Body of pancreas (tissue), 4 donors: ENCODE data around the gene PLA2G2C. TPM values are rescaled to one million over a fixed set of nuclear protein-coding genes. Genes with fewer than 3 reads are reported as not detected.

Experiments used
- ATAC-seq: fragments of 150-250 bp; one replicate; pipeline ENCODE4 v1.9.1; 2016
- DNase-seq, 4 donors: peaks; one replicate each; pipeline ENCODE4 v3.0.0-alpha.2; 2019
- H3K27ac ChIP-seq, 4 donors: fragments of 200-600 bp; sonication (generic); 1 replicate in 3 of 4; 2 replicates in 1 of 4; pipeline versions ENCODE4 v1.5.1 to v1.6.1; 2016 to 2019; ENCODE audit warnings: mild to moderate bottlenecking in 1 of 4, mixed read lengths in 1 of 4, moderate library complexity in 1 of 4
- H3K27me3 ChIP-seq, 2 donors: fragments of 200-600 bp; sonication (generic); one replicate each; pipeline ENCODE4 v1.6.0; 2016; ENCODE audit warnings: mild to moderate bottlenecking in 1 of 2
- H3K36me3 ChIP-seq, 2 donors: fragments of 200-600 bp; sonication (generic); replicated peaks in 1 of 2; 2 replicates each; pipeline ENCODE4 v1.5.1; 2016; ENCODE audit warnings: low read depth in 2 of 2; ENCODE audit not compliant: insufficient read depth in 1 of 2
- H3K4me1 ChIP-seq: fragments of 200-600 bp; sonication (generic); one replicate; pipeline ENCODE4 v1.6.0; 2016
- H3K4me3 ChIP-seq, 2 donors: fragments of 200-600 bp; sonication (generic); 1 replicate in 1 of 2; 2 replicates in 1 of 2; pipeline ENCODE4 v1.5.1; 2016 to 2019
- H3K9me3 ChIP-seq, 3 donors: fragments of 200-600 bp; sonication (generic); 1 replicate in 2 of 3; 2 replicates in 1 of 3; pipeline ENCODE4 v1.5.1; 2016
- POLR2A ChIP-seq, 3 donors: fragments of 450-650 bp; IDR thresholded peaks; one replicate each; pipeline ENCODE4 v1.6.1; 2016; ENCODE audit warnings: antibody characterized with exemption in 3 of 3, mild to moderate bottlenecking in 2 of 3
- WGBS, 2 donors: methylation state at CpG; one replicate each; pipeline ENCODE4 v1.1.5; 2017; 5-methylcytosine and 5-hydroxymethylcytosine counted together
- intact Hi-C: fragments of 100-400 bp; cut with DNase I; formaldehyde crosslinking; loops from one replicate; pipeline ENCODE4 v1.15.1; 2023
- total RNA-seq, 2 donors: library from RNA; depleted of rRNA; stranded (reverse); fragments of >200 nt; gene quantifications; one replicate each; pipeline ENCODE4 v1.1.0, GENCODE V29; 2016
- TF ChIP-seq, protein P1 (sequence below), 7 experiments: fragments of 450-650 bp in 4 of 7; fragments of 200-600 bp in 3 of 7; sonication (generic) in 3 of 7; IDR thresholded peaks; one replicate each; pipeline ENCODE4 v1.5.1; 2016 to 2019; ENCODE audit warnings: antibody characterized with exemption in 7 of 7

Gene PLA2G2C
- total RNA-seq, 2 donors from 2014 or later, result not detected

DNA sequence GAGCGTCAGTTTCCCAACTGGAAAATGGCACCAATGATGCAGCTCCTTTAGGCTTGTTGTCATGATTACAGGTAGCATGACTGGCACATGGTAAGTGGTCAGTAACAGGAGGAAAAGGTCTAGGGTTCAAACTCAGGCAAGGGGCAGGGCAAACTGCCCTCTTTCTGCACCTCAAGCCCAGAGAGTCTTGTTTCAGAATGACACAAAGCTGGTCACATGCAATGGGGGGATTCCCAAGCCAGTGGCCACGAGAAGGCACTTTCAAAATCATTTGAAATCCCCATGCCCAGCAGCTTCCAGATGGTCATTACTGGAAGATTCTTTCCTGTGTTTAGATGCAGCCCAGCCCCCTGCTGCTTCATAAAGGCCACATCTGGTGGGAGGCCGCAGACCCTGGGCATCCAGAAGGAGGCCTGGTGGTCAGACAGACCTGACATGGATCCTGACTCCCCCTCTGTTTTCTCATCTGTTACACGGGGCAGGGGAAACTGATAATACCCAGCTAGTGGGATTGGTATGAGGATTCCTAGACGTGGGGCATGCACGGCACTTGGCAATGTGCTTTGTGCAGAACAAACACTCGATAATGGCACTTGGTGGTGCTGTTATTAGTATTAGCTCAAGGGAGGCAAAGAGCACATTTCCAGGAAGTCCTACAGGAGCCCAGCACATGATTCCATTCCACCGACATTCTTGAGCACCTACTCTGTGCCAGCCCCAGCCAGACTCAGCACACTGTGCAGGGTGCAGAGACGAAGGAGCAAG, 60.1 kb downstream of the PLA2G2C start:
- Histone ChIP-seq H3K36me3 (no peaks in the 10 kb centered on the region), H3K4me1 (no peaks in the 10 kb centered on the region), H3K27me3 (no peaks in the 10 kb centered on the region), H3K4me3 (no peak overlapping the region), H3K27ac (no peak overlapping the region), H3K9me3 (no peaks in the 10 kb centered on the region)
- TF ChIP-seq, protein P1, sequence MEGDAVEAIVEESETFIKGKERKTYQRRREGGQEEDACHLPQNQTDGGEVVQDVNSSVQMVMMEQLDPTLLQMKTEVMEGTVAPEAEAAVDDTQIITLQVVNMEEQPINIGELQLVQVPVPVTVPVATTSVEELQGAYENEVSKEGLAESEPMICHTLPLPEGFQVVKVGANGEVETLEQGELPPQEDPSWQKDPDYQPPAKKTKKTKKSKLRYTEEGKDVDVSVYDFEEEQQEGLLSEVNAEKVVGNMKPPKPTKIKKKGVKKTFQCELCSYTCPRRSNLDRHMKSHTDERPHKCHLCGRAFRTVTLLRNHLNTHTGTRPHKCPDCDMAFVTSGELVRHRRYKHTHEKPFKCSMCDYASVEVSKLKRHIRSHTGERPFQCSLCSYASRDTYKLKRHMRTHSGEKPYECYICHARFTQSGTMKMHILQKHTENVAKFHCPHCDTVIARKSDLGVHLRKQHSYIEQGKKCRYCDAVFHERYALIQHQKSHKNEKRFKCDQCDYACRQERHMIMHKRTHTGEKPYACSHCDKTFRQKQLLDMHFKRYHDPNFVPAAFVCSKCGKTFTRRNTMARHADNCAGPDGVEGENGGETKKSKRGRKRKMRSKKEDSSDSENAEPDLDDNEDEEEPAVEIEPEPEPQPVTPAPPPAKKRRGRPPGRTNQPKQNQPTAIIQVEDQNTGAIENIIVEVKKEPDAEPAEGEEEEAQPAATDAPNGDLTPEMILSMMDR (IDR thresholded peaks at IDR 0.05), result no peak
- TF ChIP-seq POLR2A (IDR thresholded peaks at IDR 0.05), result no peak
- intact Hi-C loops, result no loop called here
- 67 to 70% methylated on average over 7 to 9 of the region's 9 CpGs for WGBS, 2 donors
- ATAC-seq (no peak), DNase-seq (no peak)

- Histone ChIP-seq H3K4me1 (no peaks in the 10 kb centered on the region), H3K9me3 (no peaks in the 10 kb centered on the region), H3K4me3 (no peak overlapping the region), H3K27ac (no peak overlapping the region), H3K27me3 (no peaks in the 10 kb centered on the region), H3K36me3 (no peaks in the 10 kb centered on the region)
- 60 to 63% methylated on average over 10 of the region's 10 CpGs for WGBS, 2 donors
- intact Hi-C loops, result no loop called here
- DNase-seq (no peak), ATAC-seq (no peak)
- TF ChIP-seq POLR2A (IDR thresholded peaks at IDR 0.05), result no peak
- TF ChIP-seq, protein P1 (IDR thresholded peaks at IDR 0.05), result no peak
These were observed 61.2 kb downstream of the PLA2G2C start for GRCh38 chr1:20125100-20125499.

DNA sequence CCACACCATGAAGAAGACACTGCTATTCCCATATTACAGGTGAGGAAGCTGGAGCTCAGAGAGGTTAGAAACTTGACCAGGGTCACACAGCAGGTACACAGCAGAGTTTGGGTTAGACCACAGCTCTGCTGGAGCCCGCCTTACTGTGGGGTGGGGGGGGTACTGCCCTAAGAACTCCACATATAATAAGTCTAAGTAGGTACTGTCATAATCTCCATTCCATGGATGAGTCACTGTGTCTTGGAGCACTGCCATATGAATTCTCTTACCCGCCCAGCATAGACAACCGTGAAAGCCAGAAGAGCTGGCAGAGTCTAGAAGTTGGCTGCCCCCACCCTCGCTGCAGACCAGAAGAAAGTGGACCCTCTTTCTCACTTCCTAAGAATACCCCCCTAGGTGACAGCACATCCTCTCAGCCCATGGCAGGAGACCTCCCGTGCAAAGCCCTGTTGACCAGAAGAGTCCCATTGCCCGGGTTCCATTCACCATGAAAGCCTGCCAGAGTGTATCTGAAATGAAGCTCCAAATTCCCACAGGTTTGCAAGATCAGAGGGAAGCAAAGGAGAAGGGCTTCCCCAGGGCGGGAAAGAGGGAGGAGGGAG, 61.8 kb downstream of the PLA2G2C start:
- ATAC-seq (no peak), DNase-seq (peak in 2 of 4 donors; percentile 22 to 24)
- no peak overlapping the region for H3K27ac ChIP-seq

GRCh38 chr1:20123722-20124455, 62.4 kb downstream of the PLA2G2C start:
- Histone ChIP-seq H3K4me1 (no peaks in the 10 kb centered on the region), H3K27ac (no peak overlapping the region), H3K9me3 (no peaks in the 10 kb centered on the region), H3K4me3 (no peak overlapping the region), H3K27me3 (no peaks in the 10 kb centered on the region), H3K36me3 (no peaks in the 10 kb centered on the region)
- intact Hi-C loops, result no loop called here
- ATAC-seq, result no peak
- WGBS, 2 donors, result 49 to 57% methylated on average over 10 of the region's 10 CpGs
- DNase-seq, result no peak
- TF ChIP-seq POLR2A (IDR thresholded peaks at IDR 0.05), result no peak
- TF ChIP-seq, protein P1 (IDR thresholded peaks at IDR 0.05), result no peak

More for the DNA sequence above, 61.8 kb downstream of the PLA2G2C start:
- Histone ChIP-seq H3K4me3 (no peak overlapping the region), H3K9me3 (no peaks in the 10 kb centered on the region), H3K4me1 (no peaks in the 10 kb centered on the region), H3K36me3 (no peaks in the 10 kb centered on the region), H3K27me3 (no peaks in the 10 kb centered on the region)
- no peak for TF ChIP-seq POLR2A (IDR thresholded peaks at IDR 0.05)
- TF ChIP-seq, protein P1 (IDR thresholded peaks at IDR 0.05), result no peak
- intact Hi-C loops, result no loop called here
- 57 to 69% methylated on average over 7 of the region's 7 CpGs for WGBS, 2 donors
